ENCODE results near the gene CAPN2.
"Not testable (repeated sequence)": the region's sequence is repeated elsewhere in the genome, so short reads cannot be mapped to it uniquely, and the experiment has no call there.

The CAPN2 gene

GRCh38 chr1:223739366-223740037, 27.2 kb downstream of the CAPN2 start:
- no peak for DNase-seq

GRCh38 chr1:223740038-223740736, 27.8 kb downstream of the CAPN2 start:
- not testable (repeated sequence) for DNase-seq

- no peak for DNase-seq
These were observed 29.5 kb downstream of the CAPN2 start for GRCh38 chr1:223741861-223742260.

- no peak for DNase-seq
These were observed 30.6 kb downstream of the CAPN2 start for GRCh38 chr1:223742856-223743517.

GRCh38 chr1:223745731-223746130, 33.4 kb downstream of the CAPN2 start:
- no peak for DNase-seq

GRCh38 chr1:223747838-223748335, 35.5 kb downstream of the CAPN2 start:
- DNase-seq, result no peak

- DNase-seq, result no peak
These were observed 36.0 kb downstream of the CAPN2 start for GRCh38 chr1:223748405-223748772.

- no peak for DNase-seq
These were observed 36.7 kb downstream of the CAPN2 start for GRCh38 chr1:223748773-223749733.

GRCh38 chr1:223750730-223751570, 38.6 kb downstream of the CAPN2 start:
- no peak for DNase-seq

GRCh38 chr1:223751696-223752095, 39.4 kb downstream of the CAPN2 start:
- DNase-seq, result no peak

GRCh38 chr1:223752721-223753515, 40.6 kb downstream of the CAPN2 start:
- no peak for DNase-seq

- DNase-seq, result no peak
These were observed 42.5 kb downstream of the CAPN2 start for GRCh38 chr1:223754681-223755431.

- no peak for DNase-seq
These were observed 43.1 kb downstream of the CAPN2 start for GRCh38 chr1:223755432-223755792.

- no peak for DNase-seq
These were observed 43.8 kb downstream of the CAPN2 start for GRCh38 chr1:223755992-223756775.

GRCh38 chr1:223756806-223757700, 44.7 kb downstream of the CAPN2 start:
- DNase-seq, result no peak

- no peak for DNase-seq
These were observed 46.4 kb downstream of the CAPN2 start for GRCh38 chr1:223758734-223759133.

- DNase-seq, result no peak
These were observed 46.9 kb downstream of the CAPN2 start for GRCh38 chr1:223759273-223759672.

- no peak for DNase-seq
These were observed 48.5 kb downstream of the CAPN2 start for GRCh38 chr1:223760833-223761232.
